GM19043 (cell line): ENCODE results near the gene QSOX1.

ENCODE experiments used
- ATAC-seq: cut with Tn5 transposase; IDR thresholded peaks from one replicate; pipeline ENCODE4 v1.9.1; 2021; ENCODE audit warnings: low read depth; ENCODE audit not compliant: unreplicated experiment

The QSOX1 gene

GRCh38 chr1:180145446-180145845 is 9.2 kb upstream of the QSOX1 start:
- ATAC-seq: no peak

GRCh38 chr1:180150982-180151381 is 3.7 kb upstream of the QSOX1 start:
- no peak for ATAC-seq

- no peak for ATAC-seq
These were observed 3.2 kb upstream of the QSOX1 start for GRCh38 chr1:180151508-180151907.

GRCh38 chr1:180152588-180152987 is 2.1 kb upstream of the QSOX1 start:
- no peak for ATAC-seq

GRCh38 chr1:180153032-180153431 is 1.6 kb upstream of the QSOX1 start:
- ATAC-seq: no peak

GRCh38 chr1:180154003-180154324 is 705 bp upstream of the QSOX1 start:
- ATAC-seq: no peak

- no peak for ATAC-seq
These were observed 563 bp downstream of the QSOX1 start for GRCh38 chr1:180155182-180155682.

GRCh38 chr1:180156201-180156600 is 1.5 kb downstream of the QSOX1 start:
- ATAC-seq: no peak

- ATAC-seq: no peak
These were observed 2.0 kb downstream of the QSOX1 start for GRCh38 chr1:180156631-180157091.

GRCh38 chr1:180157108-180157507 is 2.4 kb downstream of the QSOX1 start:
- ATAC-seq: no peak

GRCh38 chr1:180157576-180158057 is 2.9 kb downstream of the QSOX1 start:
- ATAC-seq: no peak

GRCh38 chr1:180158149-180159147 is 3.8 kb downstream of the QSOX1 start:
- no peak for ATAC-seq

- ATAC-seq: no peak
These were observed 5.7 kb downstream of the QSOX1 start for GRCh38 chr1:180160357-180160756.

GRCh38 chr1:180163041-180163440 is 8.4 kb downstream of the QSOX1 start:
- ATAC-seq: no peak

GRCh38 chr1:180165096-180165495 is 10.4 kb downstream of the QSOX1 start:
- no peak for ATAC-seq

- no peak for ATAC-seq
These were observed 11.1 kb downstream of the QSOX1 start for GRCh38 chr1:180165509-180166435.

- no peak for ATAC-seq
These were observed 11.7 kb downstream of the QSOX1 start for GRCh38 chr1:180166436-180166800.

- ATAC-seq: no peak
These were observed 12.5 kb downstream of the QSOX1 start for GRCh38 chr1:180167021-180167701.

- no peak for ATAC-seq
These were observed 13.2 kb downstream of the QSOX1 start for GRCh38 chr1:180167721-180168467.
